Liver (tissue), 3 donors: Measurements from ENCODE around the gene NFIB.

Experiments used
- CTCF ChIP-seq: fragments of 150-350 bp; IDR thresholded peaks from 2 replicates; pipeline ENCODE4 v1.5.1; 2017; ENCODE audit warnings: improper control_type of control experiment, low read depth, low read length; ENCODE audit not compliant: missing input control
- EGR1 ChIP-seq, 2 donors: IDR thresholded peaks; 2 replicates each; pipeline ENCODE4 v1.6.1; 2016 to 2018; ENCODE audit warnings: antibody characterized with exemption in 2 of 2, low read depth in 2 of 2
- FOXA1 ChIP-seq: IDR thresholded peaks from 2 replicates; pipeline ENCODE4 v1.6.1; 2016; ENCODE audit warnings: antibody characterized with exemption
- FOXA2 ChIP-seq: IDR thresholded peaks from 2 replicates; pipeline ENCODE4 v1.6.1; 2016; ENCODE audit warnings: antibody characterized with exemption
- GABPA ChIP-seq, 2 donors: IDR thresholded peaks in 1 of 2; conservative IDR thresholded peaks in 1 of 2; 2 replicates each; pipeline ENCODE4 v1.6.1; 2016; ENCODE audit warnings: antibody characterized with exemption in 2 of 2, mild to moderate bottlenecking in 1 of 2, moderate library complexity in 1 of 2
- JUND ChIP-seq, 2 donors: IDR thresholded peaks; 2 replicates each; pipeline ENCODE4 v1.6.1; 2016; ENCODE audit warnings: antibody characterized with exemption in 2 of 2
- MAX ChIP-seq: IDR thresholded peaks from 2 replicates; pipeline ENCODE4 v1.6.1; 2016; ENCODE audit warnings: antibody characterized with exemption
- RAD21 ChIP-seq, 2 donors: IDR thresholded peaks; 2 replicates each; pipeline ENCODE4 v1.6.1; 2016; ENCODE audit warnings: antibody characterized with exemption in 2 of 2, mild to moderate bottlenecking in 2 of 2
- REST ChIP-seq: IDR thresholded peaks from 2 replicates; pipeline ENCODE4 v1.6.1; 2016; ENCODE audit warnings: antibody characterized with exemption, mild to moderate bottlenecking
- SP1 ChIP-seq: IDR thresholded peaks from 2 replicates; pipeline ENCODE4 v1.6.1; 2018; ENCODE audit warnings: antibody characterized with exemption, mild to moderate bottlenecking
- TAF1 ChIP-seq: conservative IDR thresholded peaks from 2 replicates; pipeline ENCODE4 v1.6.1; 2016; ENCODE audit warnings: antibody characterized with exemption, mild to moderate bottlenecking
- ZBTB33 ChIP-seq: IDR thresholded peaks from 2 replicates; pipeline ENCODE4 v1.6.1; 2016; ENCODE audit warnings: antibody characterized with exemption
- donor health status: healthy.
- donor health status: healthy.

- no peak for TF ChIP-seq CTCF
- TF ChIP-seq MAX: no peak
- TF ChIP-seq REST: no peak
- no peak for TF ChIP-seq GABPA (IDR thresholded peaks at IDR 0.05 in 1 of 2, conservative IDR thresholded peaks at IDR 0.05 in 1 of 2)
- TF ChIP-seq EGR1 (IDR thresholded peaks at IDR 0.05; ENCODE audit: low read depth in 2 of 2): no peak
- TF ChIP-seq ZBTB33: no peak
- no peak for TF ChIP-seq FOXA2
- TF ChIP-seq RAD21 (IDR thresholded peaks at IDR 0.05): no peak
- no peak for TF ChIP-seq TAF1
- no peak for TF ChIP-seq SP1
- TF ChIP-seq JUND (IDR thresholded peaks at IDR 0.05): no peak
- no peak for TF ChIP-seq FOXA1
Observed at GRCh38 chr9:14340994-14341393, 27.1 kb upstream of the NFIB start.
